Endothelial cell of umbilical vein (primary cell): Measurements from ENCODE around the gene DPY30. TPM values are rescaled to one million over a fixed set of nuclear protein-coding genes. Genes with fewer than 3 reads are reported as not detected.
"Not testable (repeated sequence)": the region's sequence is repeated elsewhere in the genome, so short reads cannot be mapped to it uniquely, and the experiment has no call there.

ENCODE experiments used
- BruUV-seq: library from RNA; stranded (reverse); fragments of 400-500 nt; replicated peaks from 2 replicates; lab custom pipeline; 2021; lab: Mats Ljungman, UMichigan
- CTCF ChIA-PET: fragments of 300-600, 350-600 bp; sonication (Branson Sonifier 250); formaldehyde crosslinking; loops from one replicate; lab custom pipeline; 2021; ENCODE audit warnings: antibody characterized with exemption, inconsistent platforms; lab: Charles Lee
- POLR2A ChIA-PET: fragments of 300-600, 350-600 bp; sonication (Branson Sonifier 250); formaldehyde crosslinking; loops from one replicate; lab custom pipeline; 2021; ENCODE audit warnings: antibody characterized with exemption, inconsistent platforms; lab: Charles Lee
- DNase-seq: peaks from one replicate; pipeline ENCODE4 v3.0.0-alpha.2; 2011; ENCODE audit warnings: low read depth, low spot score
- FAIRE-seq: peaks from 2 replicates; lab custom pipeline; 2011; peaks lifted over from hg19 to GRCh38; lab: Jason Lieb, UNC
- H2AFZ ChIP-seq: 2 replicates; pipeline ENCODE4 v1.6.0; 2012; ENCODE audit warnings: low read depth, low read length, control low read depth, inconsistent platforms
- H3K27ac ChIP-seq: 2 replicates; pipeline ENCODE4 v1.5.1; 2011; ENCODE audit warnings: low read depth, mild to moderate bottlenecking, control low read depth, low read length, moderate library complexity; ENCODE audit not compliant: insufficient read depth
- H3K27me3 ChIP-seq, 2 experiments: 2 replicates each; pipeline versions ENCODE4 v1.6.0 to v1.6.1; 2011; ENCODE audit warnings: low read length in 2 of 2, mixed read lengths in 1 of 2; ENCODE audit not compliant: control insufficient read depth in 2 of 2, insufficient read depth in 2 of 2
- H3K36me3 ChIP-seq, 2 experiments: 2 replicates in 1 of 2; 3 replicates in 1 of 2; pipeline ENCODE4 v1.5.1; 2011; ENCODE audit warnings: low read length in 2 of 2, mild to moderate bottlenecking in 1 of 2, moderate library complexity in 1 of 2; ENCODE audit not compliant: control insufficient read depth in 2 of 2, insufficient read depth in 2 of 2; ENCODE audit errors: extremely low read depth in 1 of 2
- H3K4me1 ChIP-seq: 3 replicates; pipeline ENCODE4 v1.5.1; 2011; ENCODE audit warnings: mild to moderate bottlenecking, low read length; ENCODE audit not compliant: control insufficient read depth, insufficient read depth; ENCODE audit errors: extremely low read depth
- H3K4me2 ChIP-seq: 2 replicates; pipeline ENCODE4 v1.6.1; 2011; ENCODE audit warnings: low read length, control low read depth, mixed read lengths; ENCODE audit not compliant: insufficient read depth
- H3K4me3 ChIP-seq, 3 experiments: fragments of 200-600 bp in 1 of 3; sonication (generic), shearing (Covaris generic) in 1 of 3; replicated peaks in 1 of 3; 2 replicates each; pipeline ENCODE4 v1.5.1; 2011 to 2016; ENCODE audit warnings: control low read depth in 3 of 3, low read length in 3 of 3, mild to moderate bottlenecking in 2 of 3, inconsistent platforms in 1 of 3, low read depth in 1 of 3, moderate library complexity in 1 of 3; ENCODE audit not compliant: insufficient read depth in 1 of 3
- H3K79me2 ChIP-seq: 2 replicates; pipeline ENCODE4 v1.6.0; 2012; ENCODE audit warnings: low read length, inconsistent platforms; ENCODE audit not compliant: control insufficient read depth, insufficient read depth
- H3K9ac ChIP-seq: replicated peaks from 2 replicates; pipeline ENCODE3; 2011; ENCODE audit warnings: low read length, control low read depth; ENCODE audit not compliant: insufficient read depth; ENCODE audit errors: extremely low read depth
- H3K9me1 ChIP-seq: replicated peaks from 3 replicates; pipeline ENCODE4 v1.6.0; 2011; ENCODE audit warnings: mild to moderate bottlenecking, low read length; ENCODE audit not compliant: control insufficient read depth, insufficient read depth; ENCODE audit errors: extremely low read depth
- H3K9me3 ChIP-seq: replicated peaks from 2 replicates; pipeline ENCODE4 v1.5.1; 2012; ENCODE audit warnings: low read length, inconsistent platforms; ENCODE audit not compliant: control insufficient read depth, insufficient read depth
- H4K20me1 ChIP-seq: replicated peaks from 2 replicates; pipeline ENCODE3; 2011; ENCODE audit warnings: mild to moderate bottlenecking, low read length; ENCODE audit not compliant: control insufficient read depth, insufficient read depth; ENCODE audit errors: extremely low read depth
- EZH2 ChIP-seq: IDR thresholded peaks from 2 replicates; pipeline ENCODE4 v1.6.1; 2012; ENCODE audit warnings: borderline replicate concordance, low read depth, mild to moderate bottlenecking, moderate library complexity, low read length, inconsistent platforms; ENCODE audit not compliant: severe bottlenecking
- JUN ChIP-seq: IDR thresholded peaks from 2 replicates; pipeline ENCODE4 v1.6.1; 2011; ENCODE audit warnings: borderline replicate concordance, low read depth; ENCODE audit not compliant: insufficient read length, insufficient read depth
- POLR2AphosphoS5 ChIP-seq: IDR thresholded peaks from 2 replicates; pipeline ENCODE4 v1.6.1; 2012; ENCODE audit warnings: low read depth, mild to moderate bottlenecking, control low read depth, low read length, moderate library complexity; ENCODE audit not compliant: insufficient read depth
- dilution Hi-C: fragments of 300-500 bp; cut with MboI; formaldehyde crosslinking; loops from one replicate; pipeline ENCODE4 v1.15.0; 2019; ENCODE audit warnings: low sequenced_read_pairs; ENCODE audit not compliant: extremely low pct_ligation_motif_present
- intact Hi-C: fragments of 100-400 bp; cut with micrococcal nuclease; formaldehyde crosslinking; loops from one replicate; pipeline ENCODE4 v1.10.0; 2022
- polyA plus RNA-seq, 4 experiments: library from polyadenylated mRNA; depleted of rRNA in 3 of 4; stranded (reverse) in 3 of 4; unstranded in 1 of 4; fragments of >200 nt; gene quantifications; 2 replicates each; pipeline versions ENCODE4 v1.2.1 to v1.2.3, GENCODE V29; 2011 to 2012; ENCODE audit warnings: missing spikeins in 1 of 4
- total RNA-seq: library from RNA; stranded (reverse); gene quantifications from 2 replicates; pipeline ENCODE4 v1.2.3, GENCODE V29; 2021
- TF ChIP-seq, protein P1 (sequence below): IDR thresholded peaks from 2 replicates; pipeline ENCODE4 v1.6.1; 2011; ENCODE audit not compliant: insufficient read depth, insufficient read length
- TF ChIP-seq, protein P2 (sequence below), 2 donors: IDR thresholded peaks; 1 replicate in 1 of 2; 2 replicates in 1 of 2; pipeline ENCODE4 v1.5.1; 2011; ENCODE audit warnings: low read length in 2 of 2, mild to moderate bottlenecking in 2 of 2, moderate library complexity in 2 of 2, control low read depth in 1 of 2, inconsistent platforms in 1 of 2, low read depth in 1 of 2; ENCODE audit not compliant: insufficient read depth in 1 of 2; ENCODE audit errors: extremely low read depth in 1 of 2

DPY30 gene
- total and polyA plus RNA-seq, 2 donors (not counting 3 experiments of a cell fraction or from before 2014, with no cell fraction given) = 78.4 to 83.4 TPM

DNA sequence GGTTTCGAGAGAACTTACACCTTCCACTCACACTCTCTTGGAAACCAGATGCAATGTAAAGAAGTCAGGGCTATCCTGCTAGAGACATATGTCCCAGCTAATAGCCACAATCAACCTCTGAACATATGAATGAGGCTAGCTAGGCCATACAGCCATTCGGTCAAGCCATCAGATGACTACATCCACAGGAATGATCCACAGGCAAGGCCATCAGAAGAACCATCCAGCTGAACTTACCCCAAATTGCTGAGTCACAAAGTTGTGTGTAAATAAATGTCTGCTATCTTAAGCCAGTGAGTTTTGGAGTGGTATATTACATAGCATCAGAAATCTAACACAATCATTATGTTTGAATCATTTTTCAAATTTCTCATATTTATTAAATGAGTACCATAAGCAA lies 18.5 kb upstream of the DPY30 start:
- ChIA-PET CTCF (no interaction called here), POLR2A (no interaction called here)
- Histone ChIP-seq H3K4me1 (peaks cover 9% of the 10 kb centered on the region), H3K9ac (no peak overlapping the region), H2AFZ (no peak overlapping the region), H3K9me1 (no peaks in the 10 kb centered on the region), H3K36me3 (no peaks in the 10 kb centered on the region), H3K9me3 (no peaks in the 10 kb centered on the region), H4K20me1 (no peaks in the 10 kb centered on the region), H3K27ac (no peak overlapping the region), H3K27me3 (no peaks in the 10 kb centered on the region), H3K4me3 (no peak overlapping the region), H3K4me2 (no peak overlapping the region), H3K79me2 (no peaks in the 10 kb centered on the region)
- intact Hi-C loops (no loop called here), dilution Hi-C loops (no loop called here)
- no TSS peak for BruUV-seq
- DNase-seq (no peak), FAIRE-seq (no peak)
- TF ChIP-seq EZH2 (no peak), POLR2AphosphoS5 (no peak), JUN (no peak)
- TF ChIP-seq, protein P1, sequence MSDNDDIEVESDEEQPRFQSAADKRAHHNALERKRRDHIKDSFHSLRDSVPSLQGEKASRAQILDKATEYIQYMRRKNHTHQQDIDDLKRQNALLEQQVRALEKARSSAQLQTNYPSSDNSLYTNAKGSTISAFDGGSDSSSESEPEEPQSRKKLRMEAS = no peak
- TF ChIP-seq, protein P2, sequence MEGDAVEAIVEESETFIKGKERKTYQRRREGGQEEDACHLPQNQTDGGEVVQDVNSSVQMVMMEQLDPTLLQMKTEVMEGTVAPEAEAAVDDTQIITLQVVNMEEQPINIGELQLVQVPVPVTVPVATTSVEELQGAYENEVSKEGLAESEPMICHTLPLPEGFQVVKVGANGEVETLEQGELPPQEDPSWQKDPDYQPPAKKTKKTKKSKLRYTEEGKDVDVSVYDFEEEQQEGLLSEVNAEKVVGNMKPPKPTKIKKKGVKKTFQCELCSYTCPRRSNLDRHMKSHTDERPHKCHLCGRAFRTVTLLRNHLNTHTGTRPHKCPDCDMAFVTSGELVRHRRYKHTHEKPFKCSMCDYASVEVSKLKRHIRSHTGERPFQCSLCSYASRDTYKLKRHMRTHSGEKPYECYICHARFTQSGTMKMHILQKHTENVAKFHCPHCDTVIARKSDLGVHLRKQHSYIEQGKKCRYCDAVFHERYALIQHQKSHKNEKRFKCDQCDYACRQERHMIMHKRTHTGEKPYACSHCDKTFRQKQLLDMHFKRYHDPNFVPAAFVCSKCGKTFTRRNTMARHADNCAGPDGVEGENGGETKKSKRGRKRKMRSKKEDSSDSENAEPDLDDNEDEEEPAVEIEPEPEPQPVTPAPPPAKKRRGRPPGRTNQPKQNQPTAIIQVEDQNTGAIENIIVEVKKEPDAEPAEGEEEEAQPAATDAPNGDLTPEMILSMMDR (IDR thresholded peaks at IDR 0.05; ENCODE audit: extremely low read depth in 1 of 2, insufficient read depth in 1 of 2, low read depth in 1 of 2, low read length in 2 of 2) = no peak

DNA sequence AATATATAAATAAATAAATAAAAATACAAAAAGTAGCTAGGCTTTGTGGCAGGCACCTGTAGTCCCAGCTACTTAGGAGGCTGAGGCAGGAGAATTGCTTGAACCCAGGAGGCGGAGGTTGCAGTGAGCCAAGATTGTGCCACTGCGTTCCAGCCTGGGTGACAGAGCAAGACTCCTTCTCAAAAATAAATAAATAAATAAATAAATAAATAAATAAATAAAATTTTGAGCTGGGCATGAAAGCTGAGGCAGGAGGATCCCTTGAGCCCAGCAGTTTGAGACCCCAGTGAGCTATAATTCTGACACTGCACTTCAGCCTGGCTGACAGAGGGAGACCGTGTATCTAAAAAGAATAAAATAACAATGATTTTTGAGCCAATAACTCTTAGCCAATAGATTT lies 15.0 kb upstream of the DPY30 start:
- H3K4me1 ChIP-seq, H3K27ac ChIP-seq, H3K36me3 ChIP-seq, POLR2A ChIA-PET, H3K4me2 ChIP-seq, H3K27me3 ChIP-seq, H4K20me1 ChIP-seq, H2AFZ ChIP-seq, H3K9me3 ChIP-seq, H3K9me1 ChIP-seq, DNase-seq, dilution Hi-C loops, intact Hi-C loops, H3K9ac ChIP-seq, BruUV-seq, H3K79me2 ChIP-seq, H3K4me3 ChIP-seq, FAIRE-seq: not testable (repeated sequence)
- CTCF ChIA-PET = interaction anchor here (0.7 to 1.8 kb wide), 4 partner anchors 9 to 194 kb away, joined by 3 to 10 read pairs (median 4); partner anchors contain the start of genes DPY30 and SPAST
